Measurements from ENCODE around the gene URI1.

Gene URI1

DNA sequence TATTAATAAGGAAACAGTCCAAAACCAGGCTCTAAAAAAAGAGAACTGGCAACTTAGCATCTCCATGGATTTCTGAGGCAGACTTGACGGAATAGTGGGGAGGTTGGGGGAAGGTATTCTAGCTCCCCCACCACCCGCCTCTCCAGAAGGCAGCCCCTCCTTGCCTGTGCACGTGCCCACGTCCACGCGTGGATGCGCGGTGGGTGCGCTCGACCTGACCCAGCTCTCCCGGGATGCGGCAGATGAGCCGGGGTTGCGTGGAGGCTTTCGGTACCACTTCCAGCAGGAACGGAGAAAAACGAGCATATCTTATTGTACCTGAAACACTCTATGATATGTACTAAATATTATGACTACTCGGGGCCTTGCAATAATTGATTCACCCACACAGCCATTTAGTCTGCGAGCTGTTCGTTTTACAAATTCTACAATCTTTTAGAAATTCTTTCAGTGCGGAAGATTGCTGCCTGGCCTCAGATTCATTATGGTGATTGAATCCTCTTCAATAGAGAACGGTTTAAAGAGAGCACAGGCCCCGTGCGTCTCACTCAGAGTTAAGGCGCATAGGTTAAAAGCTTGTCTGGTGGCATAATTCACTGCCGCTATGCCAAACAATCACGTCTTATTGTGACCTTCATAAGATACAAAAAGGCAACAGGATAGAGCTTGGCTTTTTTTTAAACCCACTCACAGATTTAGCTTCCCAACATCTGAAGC, 117.9 kb downstream of the URI1 start:
- no peak for DNase-seq (ENCODE audit: low read depth)

- DNase-seq (ENCODE audit: low read depth) = no peak
These were observed 118.6 kb downstream of the URI1 start for GRCh38 chr19:30060531-30061222.

DNA sequence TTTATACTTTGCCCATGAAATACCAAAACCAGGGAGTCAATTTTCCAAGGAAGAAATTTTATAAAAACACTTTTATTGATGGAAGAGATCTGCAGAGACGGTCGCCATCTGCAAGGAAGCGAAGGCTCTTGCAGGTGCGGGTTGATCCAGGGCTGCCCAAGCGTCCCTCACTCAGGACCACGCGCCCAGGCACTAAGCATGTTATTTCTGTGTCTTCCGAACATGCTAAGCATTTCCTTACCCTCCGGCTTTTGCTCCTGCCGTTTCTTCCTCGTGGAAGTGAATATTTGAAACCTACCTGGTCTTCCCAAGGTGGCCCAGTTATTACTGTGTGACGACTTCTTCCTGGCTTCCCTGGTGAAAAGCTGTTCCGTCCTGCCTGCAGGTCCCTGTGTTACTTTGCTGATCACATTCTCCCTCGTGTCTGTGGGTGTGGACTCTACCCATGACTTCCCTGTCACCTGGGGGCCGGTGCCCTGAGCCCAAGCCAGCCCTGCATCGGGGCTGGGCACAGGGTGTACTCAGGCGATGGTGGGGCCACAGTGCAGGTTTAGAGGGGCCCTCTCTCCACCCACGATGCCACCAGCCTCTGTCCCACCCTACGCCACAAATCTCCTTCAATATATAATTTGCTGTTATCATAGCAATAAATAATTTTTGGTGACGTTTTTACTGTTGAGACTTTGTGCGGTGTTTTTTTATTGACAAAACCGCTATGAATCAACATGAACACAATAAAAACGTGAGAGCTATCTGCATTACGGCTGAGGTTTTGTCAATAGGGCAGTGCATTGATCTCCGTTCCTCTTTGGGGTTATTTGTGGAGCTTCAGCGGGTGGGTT, 119.4 kb downstream of the URI1 start:
- DNase-seq (ENCODE audit: low read depth) = no peak

GRCh38 chr19:30062065-30062906, 120.2 kb downstream of the URI1 start:
- DNase-seq (ENCODE audit: low read depth) = no peak

DNA sequence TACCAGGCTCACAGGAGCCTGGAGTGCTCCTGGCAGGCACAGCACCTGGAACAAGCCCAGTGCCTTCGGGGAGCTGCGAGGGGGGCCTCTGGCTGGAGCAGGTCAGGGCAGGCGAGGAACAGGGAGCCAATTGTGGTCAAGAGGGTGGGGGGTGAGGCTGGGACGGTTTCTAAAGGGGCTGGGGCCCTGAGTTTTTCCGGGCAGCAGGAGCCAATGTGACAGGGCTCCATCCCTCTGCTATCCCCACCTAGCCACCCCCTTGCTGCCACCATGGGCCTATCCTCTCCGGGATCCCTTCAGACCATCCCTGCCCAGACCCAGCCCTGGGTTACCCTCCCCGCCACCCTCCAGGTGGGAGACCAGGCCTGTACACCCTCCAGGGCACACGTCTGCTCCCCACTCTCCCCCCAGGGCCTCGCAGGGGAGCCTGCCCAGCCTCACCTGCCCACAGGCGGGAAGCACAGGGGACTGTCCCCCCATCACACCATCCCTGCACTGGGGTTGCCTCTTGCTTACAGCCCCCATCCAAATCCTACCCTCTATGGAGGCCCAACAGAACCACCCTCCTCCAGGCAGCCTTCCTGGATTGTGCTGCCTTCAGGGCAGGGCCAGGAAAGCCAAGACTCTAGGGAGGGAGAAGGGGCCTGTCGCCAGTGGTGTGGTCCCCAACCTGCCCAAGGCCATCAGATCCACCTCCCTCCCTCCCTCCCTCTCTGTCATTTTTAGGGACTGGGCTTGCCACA, 121.0 kb downstream of the URI1 start:
- DNase-seq (ENCODE audit: low read depth) = no peak

- DNase-seq (ENCODE audit: low read depth) = no peak
These were observed 121.8 kb downstream of the URI1 start for GRCh38 chr19:30063650-30064347.

GRCh38 chr19:30064348-30064699, 122.3 kb downstream of the URI1 start:
- DNase-seq (ENCODE audit: low read depth) = no peak

- no peak for DNase-seq (ENCODE audit: low read depth)
These were observed 122.9 kb downstream of the URI1 start for GRCh38 chr19:30064771-30065494.

GRCh38 chr19:30065680-30066606, 123.9 kb downstream of the URI1 start:
- DNase-seq (ENCODE audit: low read depth) = no peak
